ENCODE data around the gene PLEKHH3. TPM values are rescaled to one million over a fixed set of nuclear protein-coding genes. Genes with fewer than 3 reads are reported as not detected.
"Not testable (repeated sequence)": the region's sequence is repeated elsewhere in the genome, so short reads cannot be mapped to it uniquely, and the experiment has no call there.

Gene PLEKHH3
- total RNA-seq, 1 experiment from 2014 or later = 3.3 TPM

DNA sequence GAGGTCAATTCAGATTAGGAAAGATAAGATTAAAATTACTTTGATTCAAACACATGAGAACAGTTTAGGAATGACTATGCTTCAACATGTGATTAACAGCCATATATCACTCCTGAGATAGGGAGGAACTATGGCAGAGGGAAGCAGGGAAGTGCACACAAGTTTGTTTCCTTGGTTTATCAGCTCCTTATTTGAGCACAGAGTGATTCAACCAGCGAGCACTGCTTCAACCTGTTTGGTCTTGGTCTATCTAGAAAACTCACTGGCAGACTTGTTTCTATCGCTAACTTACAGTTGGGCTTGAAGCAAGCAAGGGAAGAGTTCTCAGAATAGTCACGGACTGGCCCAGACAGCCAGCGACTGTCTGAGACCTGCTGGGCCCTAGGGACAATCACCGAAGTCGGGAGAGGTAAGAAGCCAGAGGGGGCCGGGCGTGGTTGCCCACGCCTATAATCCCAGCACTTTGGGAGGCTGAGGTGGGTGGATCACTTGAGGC, 43.8 kb downstream of the PLEKHH3 start:
- DNase-seq (ENCODE audit: low spot score) = no peak

- no peak for DNase-seq (ENCODE audit: low spot score)
Observed at GRCh38 chr17:42629411-42630009, 47.3 kb downstream of the PLEKHH3 start.

DNA sequence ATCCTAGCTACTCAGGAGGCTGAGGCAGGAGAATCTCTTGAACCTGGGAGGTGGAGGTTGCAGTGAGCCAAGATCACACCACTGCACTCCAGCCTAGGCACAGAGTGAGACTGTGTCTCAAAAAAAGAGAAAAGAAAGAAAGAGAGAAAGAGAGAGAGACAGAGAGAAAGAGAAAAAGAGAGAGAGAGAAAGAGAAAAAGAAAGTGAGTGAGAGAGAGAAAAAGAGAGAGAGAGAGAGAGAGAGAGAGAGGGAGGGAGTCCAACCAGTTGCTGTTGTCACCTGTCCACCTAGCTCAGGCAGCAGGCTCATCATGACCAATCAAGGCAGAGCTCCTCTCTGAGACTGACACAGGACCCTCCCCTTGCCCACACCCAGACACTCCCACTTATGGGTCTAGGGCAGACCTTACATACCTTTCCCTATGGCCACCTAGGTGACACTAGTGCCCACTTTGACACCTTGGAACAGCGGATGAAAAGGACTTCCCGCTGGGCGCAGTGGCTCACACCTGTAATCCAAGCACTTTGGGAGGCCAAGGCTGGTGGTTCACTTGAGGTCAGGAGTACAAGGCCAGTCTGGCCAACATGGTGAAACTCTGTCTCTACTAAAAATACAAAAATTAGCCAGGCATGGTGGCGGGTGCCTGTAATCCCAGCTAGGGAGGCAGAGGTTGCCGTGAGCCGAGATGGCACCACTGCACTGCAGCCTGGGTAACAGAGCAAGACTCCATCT, 49.6 kb downstream of the PLEKHH3 start:
- DNase-seq (ENCODE audit: low spot score) = not testable (repeated sequence)

GRCh38 chr17:42623732-42624596, 52.8 kb downstream of the PLEKHH3 start:
- peak; percentile 48 for DNase-seq (ENCODE audit: low spot score)

DNA sequence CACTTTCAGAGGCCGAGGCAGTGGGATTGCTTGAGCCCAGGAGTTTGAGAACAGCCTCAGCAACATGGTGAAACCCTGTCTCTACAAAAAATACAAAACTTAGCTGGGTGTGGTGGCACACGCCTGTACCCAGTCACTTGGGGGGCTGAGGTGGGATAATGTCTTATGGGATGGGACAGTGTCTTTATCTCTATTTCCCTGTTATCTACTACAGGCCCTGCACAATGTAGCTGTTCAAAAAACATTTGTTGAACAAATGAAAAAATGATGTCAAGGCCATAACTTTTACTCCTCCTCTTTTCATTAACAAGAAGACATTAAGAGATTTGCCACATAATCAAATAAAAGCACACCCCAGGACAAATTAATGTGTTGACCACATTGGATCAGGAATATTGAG, 53.5 kb downstream of the PLEKHH3 start:
- DNase-seq (ENCODE audit: low spot score) = no peak

GRCh38 chr17:42621987-42622386, 54.8 kb downstream of the PLEKHH3 start:
- DNase-seq (ENCODE audit: low spot score) = not testable (repeated sequence)

GRCh38 chr17:42618442-42619150, 58.2 kb downstream of the PLEKHH3 start:
- peak; percentile 68 for DNase-seq (ENCODE audit: low spot score)

- no peak for DNase-seq (ENCODE audit: low spot score)
Observed at GRCh38 chr17:42617956-42618431, 58.8 kb downstream of the PLEKHH3 start.

Other genes with a start within 250 kb of the PLEKHH3 start
- gene ATP6V0A1, start 218.1 kb downstream of the PLEKHH3 start, total RNA-seq (2014; rRNA removed; shearing (Covaris generic)) = 20.7 and 21.5 TPM in 2 replicates
- gene NAGLU, start 140.8 kb downstream of the PLEKHH3 start, total RNA-seq (2014; rRNA removed; shearing (Covaris generic)) = 18.7 and 35.1 TPM in 2 replicates
- gene HSD17B1, start 124.1 kb downstream of the PLEKHH3 start, total RNA-seq (2014; rRNA removed; shearing (Covaris generic)) = 0.47 and 0.48 TPM in 2 replicates
- 26.8 and 31.9 TPM in 2 replicates for gene COASY, start 114.8 kb downstream of the PLEKHH3 start, total RNA-seq (2014; rRNA removed; shearing (Covaris generic))
- gene MLX, start 109.9 kb downstream of the PLEKHH3 start, total RNA-seq (2014; rRNA removed; shearing (Covaris generic)) = 23.2 and 31.9 TPM in 2 replicates
- gene PSMC3IP, start 99.3 kb downstream of the PLEKHH3 start, total RNA-seq (2014; rRNA removed; shearing (Covaris generic)) = 11.9 and 12.6 TPM in 2 replicates
- gene RETREG3, start 67.6 kb downstream of the PLEKHH3 start, total RNA-seq (2014; rRNA removed; shearing (Covaris generic)) = 28.7 and 49.5 TPM in 2 replicates
- gene TUBG1, start 67.3 kb downstream of the PLEKHH3 start, total RNA-seq (2014; rRNA removed; shearing (Covaris generic)) = 74.3 and 92.3 TPM in 2 replicates
- gene TUBG2, start 17.7 kb downstream of the PLEKHH3 start, total RNA-seq (2014; rRNA removed; shearing (Covaris generic)) = 5.5 and 7.5 TPM in 2 replicates
- gene CCR10, start 4.8 kb upstream of the PLEKHH3 start, total RNA-seq (2014; rRNA removed; shearing (Covaris generic)) = 0.23 and 0.74 TPM in 2 replicates
- 6.7 and 7.0 TPM in 2 replicates for gene CNTNAP1, start 5.5 kb upstream of the PLEKHH3 start, total RNA-seq (2014; rRNA removed; shearing (Covaris generic))
- 2.2 and 4.5 TPM in 2 replicates for gene EZH1, start 68.0 kb upstream of the PLEKHH3 start, total RNA-seq (2014; rRNA removed; shearing (Covaris generic))
- not detected in 2 replicates for gene RAMP2, start 84.2 kb upstream of the PLEKHH3 start, total RNA-seq (2014; rRNA removed; shearing (Covaris generic))
- gene VPS25, start 96.5 kb upstream of the PLEKHH3 start, total RNA-seq (2014; rRNA removed; shearing (Covaris generic)) = 85.2 and 95.4 TPM in 2 replicates
- not detected in 2 replicates for gene WNK4, start 103.6 kb upstream of the PLEKHH3 start, total RNA-seq (2014; rRNA removed; shearing (Covaris generic))
- 124 and 139 TPM in 2 replicates for gene COA3, start 121.7 kb upstream of the PLEKHH3 start, total RNA-seq (2014; rRNA removed; shearing (Covaris generic))
- gene CNTD1, start 121.9 kb upstream of the PLEKHH3 start, total RNA-seq (2014; rRNA removed; shearing (Covaris generic)) = not detected in 2 replicates
- 44.2 and 69.8 TPM in 2 replicates for gene BECN1, start 147.3 kb upstream of the PLEKHH3 start, total RNA-seq (2014; rRNA removed; shearing (Covaris generic))
- gene PSME3, start 156.4 kb upstream of the PLEKHH3 start, total RNA-seq (2014; rRNA removed; shearing (Covaris generic)) = 109 and 113 TPM in 2 replicates
- gene AOC2, start 167.6 kb upstream of the PLEKHH3 start, total RNA-seq (2014; rRNA removed; shearing (Covaris generic)) = 0.45 TPM in 1 of 2 replicates, not detected in the other
- gene AOC3, start 174.2 kb upstream of the PLEKHH3 start, total RNA-seq (2014; rRNA removed; shearing (Covaris generic)) = 0.04 and 0.06 TPM in 2 replicates
- gene G6PC1, start 223.8 kb upstream of the PLEKHH3 start, total RNA-seq (2014; rRNA removed; shearing (Covaris generic)) = not detected in 2 replicates